IMR-90 (cell line): ENCODE results near the gene EEPD1. TPM values are rescaled to one million over a fixed set of nuclear protein-coding genes. Genes with fewer than 3 reads are reported as not detected.

Experiments used
- ATAC-seq: fragments of 200-7000 bp; cut with Tn5 transposase; 2 replicates; pipeline ENCODE4 v1.9.1; 2020; ENCODE audit warnings: low read depth, mild to moderate bottlenecking, moderate library complexity
- BruUV-seq: library from RNA; stranded (reverse); fragments of 400-500 nt; replicated peaks from 2 replicates; lab custom pipeline; 2021; lab: Mats Ljungman, UMichigan
- CTCF ChIA-PET: fragments of 300-600 bp; formaldehyde crosslinking; extraction: SDS; loops from one replicate; lab custom pipeline; 2021; ENCODE audit warnings: antibody characterized with exemption; lab: Yijun Ruan, JAX
- POLR2A ChIA-PET: fragments of 300-600 bp; sonication (Branson Sonifier 250); formaldehyde crosslinking; loops from one replicate; lab custom pipeline; 2022; ENCODE audit warnings: antibody characterized with exemption; ENCODE audit not compliant: unreplicated experiment; lab: Charles Lee
- DNase-seq: peaks from one replicate; pipeline ENCODE4 v3.0.0; 2013
- H2AFZ ChIP-seq: replicated peaks from 2 replicates; pipeline ENCODE3; 2013; ENCODE audit warnings: low read length, mild to moderate bottlenecking; ENCODE audit not compliant: poor library complexity
- H2AK5ac ChIP-seq: 2 replicates; pipeline ENCODE4 v1.6.1; 2013; ENCODE audit warnings: low read depth, low read length, inconsistent platforms
- H2AK9ac ChIP-seq: replicated peaks from 2 replicates; pipeline ENCODE3; 2013; ENCODE audit warnings: mild to moderate bottlenecking, low read depth, low read length, moderate library complexity; ENCODE audit not compliant: poor library complexity
- H2BK120ac ChIP-seq: 2 replicates; pipeline ENCODE4 v1.6.1; 2013; ENCODE audit warnings: low read depth, low read length, inconsistent platforms
- H2BK15ac ChIP-seq: 3 replicates; pipeline ENCODE4 v1.6.1; 2013; ENCODE audit warnings: low read depth, low read length, inconsistent platforms
- H2BK20ac ChIP-seq: 2 replicates; pipeline ENCODE4 v1.6.1; 2013; ENCODE audit warnings: low read depth, mild to moderate bottlenecking, inconsistent platforms, low read length, moderate library complexity
- H2BK5ac ChIP-seq: 2 replicates; pipeline ENCODE4 v1.6.1; 2013; ENCODE audit warnings: mild to moderate bottlenecking, low read depth, low read length, inconsistent platforms; ENCODE audit not compliant: poor library complexity, severe bottlenecking
- H3K14ac ChIP-seq: replicated peaks from 2 replicates; pipeline ENCODE4 v1.6.1; 2013; ENCODE audit warnings: low read depth, low read length, inconsistent platforms
- H3K18ac ChIP-seq: 2 replicates; pipeline ENCODE4 v1.6.1; 2013; ENCODE audit warnings: low read depth, low read length, control low read depth
- H3K23ac ChIP-seq: 2 replicates; pipeline ENCODE4 v1.6.1; 2013; ENCODE audit warnings: low read depth, low read length, inconsistent platforms
- H3K27ac ChIP-seq: 2 replicates; pipeline ENCODE4 v1.5.1; 2013; ENCODE audit warnings: mild to moderate bottlenecking, control low read depth, low read length; ENCODE audit not compliant: insufficient read depth
- H3K27me3 ChIP-seq: 2 replicates; pipeline ENCODE4 v1.6.1; 2013; ENCODE audit warnings: low read length; ENCODE audit not compliant: control insufficient read depth, insufficient read depth
- H3K36me3 ChIP-seq: 2 replicates; pipeline ENCODE4 v1.6.1; 2013; ENCODE audit warnings: low read length, mixed read lengths; ENCODE audit not compliant: control insufficient read depth, insufficient read depth
- H3K4ac ChIP-seq: 2 replicates; pipeline ENCODE4 v1.6.1; 2013; ENCODE audit warnings: low read depth, low read length, inconsistent platforms
- H3K4me1 ChIP-seq: 2 replicates; pipeline ENCODE4 v1.6.1; 2013; ENCODE audit warnings: low read length, mixed read lengths; ENCODE audit not compliant: control insufficient read depth, insufficient read depth
- H3K4me2 ChIP-seq: 2 replicates; pipeline ENCODE4 v1.6.1; 2013; ENCODE audit warnings: low read depth, mild to moderate bottlenecking, control low read depth, low read length, moderate library complexity
- H3K4me3 ChIP-seq: 2 replicates; pipeline ENCODE4 v1.5.1; 2013; ENCODE audit warnings: low read depth, mild to moderate bottlenecking, control low read depth, low read length, moderate library complexity; ENCODE audit not compliant: insufficient read depth
- H3K56ac ChIP-seq: 2 replicates; pipeline ENCODE4 v1.6.1; 2013; ENCODE audit warnings: low read length, inconsistent platforms; ENCODE audit not compliant: insufficient read depth; ENCODE audit errors: extremely low read depth
- H3K79me1 ChIP-seq, 2 experiments: 2 replicates each; pipeline ENCODE4 v1.6.1; 2013; ENCODE audit warnings: low read length in 2 of 2, inconsistent platforms in 1 of 2, low read depth in 1 of 2
- H3K9ac ChIP-seq: 2 replicates; pipeline ENCODE4 v1.6.1; 2013; ENCODE audit warnings: low read depth, low read length, control low read depth
- H3K9me1 ChIP-seq: 2 replicates; pipeline ENCODE4 v1.6.1; 2013; ENCODE audit warnings: low read length, inconsistent platforms; ENCODE audit not compliant: insufficient read depth
- H3K9me3 ChIP-seq: 2 replicates; pipeline ENCODE4 v1.6.1; 2013; ENCODE audit warnings: low read length; ENCODE audit not compliant: control insufficient read depth, insufficient read depth
- H4K20me1 ChIP-seq: 2 replicates; pipeline ENCODE4 v1.6.1; 2013; ENCODE audit warnings: low read length, inconsistent platforms; ENCODE audit not compliant: insufficient read depth
- H4K5ac ChIP-seq: 2 replicates; pipeline ENCODE4 v1.6.1; 2013; ENCODE audit warnings: mild to moderate bottlenecking, low read depth, low read length, control low read depth
- H4K8ac ChIP-seq, 2 experiments: 2 replicates each; pipeline ENCODE4 v1.6.1; 2013; ENCODE audit warnings: low read depth in 2 of 2, low read length in 2 of 2, control low read depth in 1 of 2, inconsistent platforms in 1 of 2
- H4K91ac ChIP-seq: 2 replicates; pipeline ENCODE4 v1.6.1; 2013; ENCODE audit warnings: low read depth, low read length, inconsistent platforms; ENCODE audit not compliant: insufficient read depth
- CTCF ChIP-seq: conservative IDR thresholded peaks from 2 replicates; pipeline ENCODE4 v1.5.1; 2012; ENCODE audit warnings: mild to moderate bottlenecking, low read depth, low read length, improper control_type of control experiment
- FOS ChIP-seq: fragments of 150-350 bp; IDR thresholded peaks from 2 replicates; pipeline ENCODE4 v1.6.1; 2016; ENCODE audit warnings: low read depth, low read length
- MAFK ChIP-seq: IDR thresholded peaks from 2 replicates; pipeline ENCODE4 v1.6.1; 2012; ENCODE audit warnings: low read depth, low read length, improper control_type of control experiment
- MXI1 ChIP-seq: IDR thresholded peaks from 2 replicates; pipeline ENCODE4 v1.6.1; 2012; ENCODE audit warnings: low read depth, mild to moderate bottlenecking, low read length, moderate library complexity, borderline replicate concordance
- NFE2L2 ChIP-seq: fragments of 150-350 bp; IDR thresholded peaks from 2 replicates; pipeline ENCODE4 v1.6.1; 2016; ENCODE audit warnings: low read depth, mild to moderate bottlenecking, low read length
- RAD21 ChIP-seq: IDR thresholded peaks from 2 replicates; pipeline ENCODE4 v1.6.1; 2012; ENCODE audit warnings: low read length, improper control_type of control experiment
- RCOR1 ChIP-seq: IDR thresholded peaks from 2 replicates; pipeline ENCODE4 v1.6.1; 2012; ENCODE audit warnings: mild to moderate bottlenecking, low read length, improper control_type of control experiment; ENCODE audit not compliant: insufficient replicate concordance
- USF2 ChIP-seq: fragments of 150-350 bp; IDR thresholded peaks from 2 replicates; pipeline ENCODE4 v1.6.1; 2017; ENCODE audit warnings: mild to moderate bottlenecking, antibody characterized with exemption, low read length, low read depth
- WGBS, 2 experiments: methylation state at CpG; one replicate each; pipeline versions ENCODE4 v1.1.5 to v1.1.7; 2013; ENCODE audit warnings: missing lambda C conversion rate in 2 of 2; ENCODE audit not compliant: insufficient read length in 1 of 2; ENCODE audit errors: extremely low coverage in 2 of 2; 5-methylcytosine and 5-hydroxymethylcytosine counted together
- dilution Hi-C: fragments of 300-500 bp; cut with HindIII; formaldehyde crosslinking; loops from one replicate; pipeline ENCODE4 v1.14.3; 2018; ENCODE audit warnings: low sequenced_read_pairs; ENCODE audit not compliant: unreplicated experiment
- in situ Hi-C: fragments of 300-500 bp; cut with MboI; formaldehyde crosslinking; loops from 3 replicates; pipeline ENCODE4 v1.14.3; 2019; ENCODE audit warnings: low sequenced_read_pairs, inconsistent platforms, mixed read lengths
- intact Hi-C: fragments of 100-400 bp; cut with micrococcal nuclease; formaldehyde crosslinking; loops from 2 replicates; pipeline ENCODE4 v1.10.0; 2022
- polyA plus RNA-seq, 3 experiments: library from polyadenylated mRNA; depleted of rRNA; stranded (reverse); fragments of >200 nt; gene quantifications; 2 replicates each; pipeline ENCODE4 v1.2.3, GENCODE V29; 2012; ENCODE audit warnings: low replicate concordance in 1 of 3
- total RNA-seq: library from RNA; depleted of rRNA; stranded (reverse); fragments of >200 nt; gene quantifications from 2 replicates; pipeline ENCODE4 v1.2.3, GENCODE V29; 2012

Gene EEPD1
- total and polyA plus RNA-seq, 2 of the 4 experiments (the other 2 are of a cell fraction) = 7.3 to 15.2 TPM

- no peak overlapping the region for H3K23ac ChIP-seq
- H3K4ac ChIP-seq = no peak overlapping the region
- H3K56ac ChIP-seq = no peak overlapping the region
- H3K36me3 ChIP-seq = peaks cover 26% of the 10 kb centered on the region
- intact Hi-C loops (no loop called here), dilution Hi-C loops (loop anchor here (25.0 kb wide), 1 partner anchor 314 kb away; no protein-coding TSS in a partner anchor), in situ Hi-C loops (no loop called here)
- H3K27me3 ChIP-seq = no peaks in the 10 kb centered on the region
- no peak overlapping the region for H3K14ac ChIP-seq
- ChIA-PET POLR2A (no interaction called here), CTCF (interaction anchor here (1.0 to 1.5 kb wide), 3 partner anchors 9 to 92 kb away, joined by 3 to 4 read pairs (median 3); no protein-coding TSS in a partner anchor)
- peak overlapping the region; percentile 9; the same call in 1 of the 2 replicates for H2BK20ac ChIP-seq
- no peak overlapping the region for H3K27ac ChIP-seq
- 0 out of 4 replicates have a peak, but pooled peaks cover 0 to 4% of the 10 kb centered on the region in 2 experiments for H3K79me1 ChIP-seq
- H3K9ac ChIP-seq = no peak overlapping the region
- peaks cover 15% of the 10 kb centered on the region for H4K20me1 ChIP-seq
- no peak overlapping the region for H2BK120ac ChIP-seq
- H2AK5ac ChIP-seq = 0 out of 2 replicates have a peak overlapping the region, but pooled peaks have one; percentile 2
- H2BK15ac ChIP-seq = no peak overlapping the region
- no TSS peak for BruUV-seq
- H4K5ac ChIP-seq = no peak overlapping the region
- peaks cover 25% of the 10 kb centered on the region for H3K9me1 ChIP-seq
- no peak for DNase-seq
- H3K9me3 ChIP-seq = no peaks in the 10 kb centered on the region
- no peak overlapping the region for H3K18ac ChIP-seq
- H3K4me1 ChIP-seq = peaks cover 23% of the 10 kb centered on the region
- no peak overlapping the region for H2AK9ac ChIP-seq
- H3K4me2 ChIP-seq = no peak overlapping the region
- no peak overlapping the region for H2BK5ac ChIP-seq
- ATAC-seq = no peak
- no peak overlapping the region for H4K91ac ChIP-seq
- no peak for TF ChIP-seq RAD21
- no peak for TF ChIP-seq MXI1
- no peak for TF ChIP-seq NFE2L2
- no peak for TF ChIP-seq RCOR1
- TF ChIP-seq CTCF = no peak
- TF ChIP-seq USF2 = no peak
- no peak for TF ChIP-seq MAFK
- TF ChIP-seq FOS = no peak
- H2AFZ ChIP-seq = no peak overlapping the region
- no peak overlapping the region for H3K4me3 ChIP-seq
- WGBS, 2 experiments = 60% methylated on average over 2 of the region's 9 CpGs; no CpG with 5 or more reads in 1 of the 2 experiments
- H4K8ac ChIP-seq = no peak overlapping the region
Observed at GRCh38 chr7:36300696-36301350, 147.8 kb downstream of the EEPD1 start.
